CD4-positive, alpha-beta T cell treated with Interleukin-2 at 100 ng/mL for 4 hours (primary cell): ENCODE results near the gene CTRB1.
"Not testable (repeated sequence)": the region's sequence is repeated elsewhere in the genome, so short reads cannot be mapped to it uniquely, and the experiment has no call there.

Experiments
- DNase-seq: peaks from one replicate; pipeline ENCODE4 v3.0.0-alpha.2; 2020; ENCODE audit warnings: low spot score

Gene CTRB1

GRCh38 chr16:75204410-75204758, 14.4 kb upstream of the CTRB1 start:
- DNase-seq: no peak

- not testable (repeated sequence) for DNase-seq
Observed at GRCh38 chr16:75204905-75205304, 13.9 kb upstream of the CTRB1 start.

- DNase-seq: not testable (repeated sequence)
Observed at GRCh38 chr16:75205438-75205837, 13.3 kb upstream of the CTRB1 start.

GRCh38 chr16:75205961-75206748, 12.6 kb upstream of the CTRB1 start:
- not testable (repeated sequence) for DNase-seq

GRCh38 chr16:75206749-75207451, 11.9 kb upstream of the CTRB1 start, which contains the start of gene CTRB2:
TSS of gene CTRB2 (minus strand) at chr16:75207161. CDS start at chr16:75207141, 20 bp downstream.
- no peak for DNase-seq

GRCh38 chr16:75207831-75208230, 11.0 kb upstream of the CTRB1 start:
- no peak for DNase-seq

GRCh38 chr16:75208242-75208825, 10.5 kb upstream of the CTRB1 start:
- no peak for DNase-seq

- no peak for DNase-seq
Observed at GRCh38 chr16:75208861-75209505, 9.8 kb upstream of the CTRB1 start.

GRCh38 chr16:75209514-75209913, 9.3 kb upstream of the CTRB1 start:
- not testable (repeated sequence) for DNase-seq

GRCh38 chr16:75209944-75210343, 8.8 kb upstream of the CTRB1 start:
- no peak for DNase-seq

- DNase-seq: not testable (repeated sequence)
Observed at GRCh38 chr16:75211286-75211685, 7.5 kb upstream of the CTRB1 start.

GRCh38 chr16:75216127-75216526, 2.7 kb upstream of the CTRB1 start:
- no peak for DNase-seq

GRCh38 chr16:75216576-75216975, 2.2 kb upstream of the CTRB1 start:
- no peak for DNase-seq

GRCh38 chr16:75217389-75217851, 1.4 kb upstream of the CTRB1 start:
- no peak for DNase-seq

- no peak for DNase-seq
Observed at GRCh38 chr16:75219088-75219487, 300 bp downstream of the CTRB1 start.

GRCh38 chr16:75219838-75220237, 1.1 kb downstream of the CTRB1 start:
- DNase-seq: peak; percentile 19

- no peak for DNase-seq
Observed at GRCh38 chr16:75222271-75222783, 3.5 kb downstream of the CTRB1 start.

- not testable (repeated sequence) for DNase-seq
Observed at GRCh38 chr16:75223129-75223528, 4.3 kb downstream of the CTRB1 start.

- DNase-seq: no peak
Observed at GRCh38 chr16:75224306-75225082, 5.7 kb downstream of the CTRB1 start.

GRCh38 chr16:75225092-75225491, 6.3 kb downstream of the CTRB1 start:
- no peak for DNase-seq
